ENCODE results near the gene EHD3. TPM values are rescaled to one million over a fixed set of nuclear protein-coding genes. Genes with fewer than 3 reads are reported as not detected.

The EHD3 gene
- total and polyA plus RNA-seq, 10 of the 15 experiments (the other 5 are each of a cell fraction or from before 2014, with no cell fraction given): 1.1 to 10.9 (median 8.2) TPM

DNA sequence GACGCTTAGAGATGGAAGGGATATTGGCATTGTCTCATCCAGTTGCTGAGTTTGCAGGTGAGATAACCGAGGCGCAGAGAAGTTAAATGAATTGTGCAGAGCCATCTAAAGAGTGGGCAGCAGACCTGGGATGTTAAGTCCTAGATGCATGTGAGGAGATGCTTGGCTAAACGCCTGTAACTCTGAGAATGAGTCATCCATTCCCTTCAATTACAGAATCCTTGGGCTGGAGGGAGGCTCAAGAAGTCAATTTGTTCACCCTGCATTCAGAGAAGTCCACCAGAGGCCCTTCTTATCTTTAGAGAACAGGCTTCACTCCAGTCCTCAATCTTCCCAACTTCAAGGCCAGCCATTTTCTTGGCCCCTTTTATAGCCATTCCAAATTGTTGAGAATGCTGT, 1.6 kb downstream of the EHD3 start (continued):
- TF ChIP-seq NFYA (IDR thresholded peaks at IDR 0.05; ENCODE audit: borderline replicate concordance, low read depth, low read length) (no peak), MEF2B (IDR thresholded peaks at IDR 0.05; ENCODE audit: partially characterized antibody, poor library complexity, severe bottlenecking) (no peak), POLR2AphosphoS2 (IDR thresholded peaks at IDR 0.05; ENCODE audit: low read depth, low read length) (no peak), ZNF622 (IDR thresholded peaks at IDR 0.05) (no peak), BHLHE40 (IDR thresholded peaks at IDR 0.05; ENCODE audit: borderline replicate concordance in 1 of 2, low read depth in 2 of 2, low read length in 1 of 2) (no peak), EZH2 (IDR thresholded peaks at IDR 0.05; ENCODE audit: borderline replicate concordance, control insufficient read depth, low read depth, low read length) (no peak), SMARCA5 (IDR thresholded peaks at IDR 0.05) (no peak)
- TF ChIP-seq, protein P1, sequence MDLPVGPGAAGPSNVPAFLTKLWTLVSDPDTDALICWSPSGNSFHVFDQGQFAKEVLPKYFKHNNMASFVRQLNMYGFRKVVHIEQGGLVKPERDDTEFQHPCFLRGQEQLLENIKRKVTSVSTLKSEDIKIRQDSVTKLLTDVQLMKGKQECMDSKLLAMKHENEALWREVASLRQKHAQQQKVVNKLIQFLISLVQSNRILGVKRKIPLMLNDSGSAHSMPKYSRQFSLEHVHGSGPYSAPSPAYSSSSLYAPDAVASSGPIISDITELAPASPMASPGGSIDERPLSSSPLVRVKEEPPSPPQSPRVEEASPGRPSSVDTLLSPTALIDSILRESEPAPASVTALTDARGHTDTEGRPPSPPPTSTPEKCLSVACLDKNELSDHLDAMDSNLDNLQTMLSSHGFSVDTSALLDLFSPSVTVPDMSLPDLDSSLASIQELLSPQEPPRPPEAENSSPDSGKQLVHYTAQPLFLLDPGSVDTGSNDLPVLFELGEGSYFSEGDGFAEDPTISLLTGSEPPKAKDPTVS (IDR thresholded peaks at IDR 0.05; ENCODE audit: low read depth, low read length): no peak
- TF ChIP-seq, protein P2, sequence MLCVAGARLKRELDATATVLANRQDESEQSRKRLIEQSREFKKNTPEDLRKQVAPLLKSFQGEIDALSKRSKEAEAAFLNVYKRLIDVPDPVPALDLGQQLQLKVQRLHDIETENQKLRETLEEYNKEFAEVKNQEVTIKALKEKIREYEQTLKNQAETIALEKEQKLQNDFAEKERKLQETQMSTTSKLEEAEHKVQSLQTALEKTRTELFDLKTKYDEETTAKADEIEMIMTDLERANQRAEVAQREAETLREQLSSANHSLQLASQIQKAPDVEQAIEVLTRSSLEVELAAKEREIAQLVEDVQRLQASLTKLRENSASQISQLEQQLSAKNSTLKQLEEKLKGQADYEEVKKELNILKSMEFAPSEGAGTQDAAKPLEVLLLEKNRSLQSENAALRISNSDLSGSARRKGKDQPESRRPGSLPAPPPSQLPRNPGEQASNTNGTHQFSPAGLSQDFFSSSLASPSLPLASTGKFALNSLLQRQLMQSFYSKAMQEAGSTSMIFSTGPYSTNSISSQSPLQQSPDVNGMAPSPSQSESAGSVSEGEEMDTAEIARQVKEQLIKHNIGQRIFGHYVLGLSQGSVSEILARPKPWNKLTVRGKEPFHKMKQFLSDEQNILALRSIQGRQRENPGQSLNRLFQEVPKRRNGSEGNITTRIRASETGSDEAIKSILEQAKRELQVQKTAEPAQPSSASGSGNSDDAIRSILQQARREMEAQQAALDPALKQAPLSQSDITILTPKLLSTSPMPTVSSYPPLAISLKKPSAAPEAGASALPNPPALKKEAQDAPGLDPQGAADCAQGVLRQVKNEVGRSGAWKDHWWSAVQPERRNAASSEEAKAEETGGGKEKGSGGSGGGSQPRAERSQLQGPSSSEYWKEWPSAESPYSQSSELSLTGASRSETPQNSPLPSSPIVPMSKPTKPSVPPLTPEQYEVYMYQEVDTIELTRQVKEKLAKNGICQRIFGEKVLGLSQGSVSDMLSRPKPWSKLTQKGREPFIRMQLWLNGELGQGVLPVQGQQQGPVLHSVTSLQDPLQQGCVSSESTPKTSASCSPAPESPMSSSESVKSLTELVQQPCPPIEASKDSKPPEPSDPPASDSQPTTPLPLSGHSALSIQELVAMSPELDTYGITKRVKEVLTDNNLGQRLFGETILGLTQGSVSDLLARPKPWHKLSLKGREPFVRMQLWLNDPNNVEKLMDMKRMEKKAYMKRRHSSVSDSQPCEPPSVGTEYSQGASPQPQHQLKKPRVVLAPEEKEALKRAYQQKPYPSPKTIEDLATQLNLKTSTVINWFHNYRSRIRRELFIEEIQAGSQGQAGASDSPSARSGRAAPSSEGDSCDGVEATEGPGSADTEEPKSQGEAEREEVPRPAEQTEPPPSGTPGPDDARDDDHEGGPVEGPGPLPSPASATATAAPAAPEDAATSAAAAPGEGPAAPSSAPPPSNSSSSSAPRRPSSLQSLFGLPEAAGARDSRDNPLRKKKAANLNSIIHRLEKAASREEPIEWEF (IDR thresholded peaks at IDR 0.05; ENCODE audit: insufficient replicate concordance, low read depth, low read length): no peak
- TF ChIP-seq, protein P3, sequence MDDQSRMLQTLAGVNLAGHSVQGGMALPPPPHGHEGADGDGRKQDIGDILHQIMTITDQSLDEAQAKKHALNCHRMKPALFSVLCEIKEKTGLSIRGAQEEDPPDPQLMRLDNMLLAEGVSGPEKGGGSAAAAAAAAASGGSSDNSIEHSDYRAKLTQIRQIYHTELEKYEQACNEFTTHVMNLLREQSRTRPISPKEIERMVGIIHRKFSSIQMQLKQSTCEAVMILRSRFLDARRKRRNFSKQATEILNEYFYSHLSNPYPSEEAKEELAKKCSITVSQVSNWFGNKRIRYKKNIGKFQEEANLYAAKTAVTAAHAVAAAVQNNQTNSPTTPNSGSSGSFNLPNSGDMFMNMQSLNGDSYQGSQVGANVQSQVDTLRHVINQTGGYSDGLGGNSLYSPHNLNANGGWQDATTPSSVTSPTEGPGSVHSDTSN (IDR thresholded peaks at IDR 0.05; ENCODE audit: insufficient replicate concordance, low read depth, low read length): no peak
- TF ChIP-seq, protein P4, sequence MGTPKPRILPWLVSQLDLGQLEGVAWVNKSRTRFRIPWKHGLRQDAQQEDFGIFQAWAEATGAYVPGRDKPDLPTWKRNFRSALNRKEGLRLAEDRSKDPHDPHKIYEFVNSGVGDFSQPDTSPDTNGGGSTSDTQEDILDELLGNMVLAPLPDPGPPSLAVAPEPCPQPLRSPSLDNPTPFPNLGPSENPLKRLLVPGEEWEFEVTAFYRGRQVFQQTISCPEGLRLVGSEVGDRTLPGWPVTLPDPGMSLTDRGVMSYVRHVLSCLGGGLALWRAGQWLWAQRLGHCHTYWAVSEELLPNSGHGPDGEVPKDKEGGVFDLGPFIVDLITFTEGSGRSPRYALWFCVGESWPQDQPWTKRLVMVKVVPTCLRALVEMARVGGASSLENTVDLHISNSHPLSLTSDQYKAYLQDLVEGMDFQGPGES (IDR thresholded peaks at IDR 0.05): no peak
